PC-9 (cell line): ENCODE results near the gene SH3PXD2A. TPM values are rescaled to one million over a fixed set of nuclear protein-coding genes. Genes with fewer than 3 reads are reported as not detected.

Experiments used
- BruUV-seq: library from RNA; stranded (reverse); fragments of 400-500 nt; replicated peaks from 2 replicates; lab custom pipeline; 2021; lab: Mats Ljungman, UMichigan
- CTCF ChIA-PET: fragments of 300-600 bp; sonication (Branson Sonifier 250); formaldehyde crosslinking; loops from one replicate; lab custom pipeline; 2022; ENCODE audit warnings: antibody characterized with exemption; lab: Charles Lee
- POLR2A ChIA-PET: fragments of 300-600 bp; sonication (Branson Sonifier 250); formaldehyde crosslinking; loops from one replicate; lab custom pipeline; 2022; ENCODE audit warnings: antibody characterized with exemption; ENCODE audit not compliant: unreplicated experiment; lab: Charles Lee
- DNase-seq, 2 experiments: peaks; one replicate each; pipeline versions ENCODE4 v3.0.0 to v3.0.0-alpha.2; 2015 to 2022; ENCODE audit warnings: mixed read lengths in 1 of 2
- H2AFZ ChIP-seq: fragments of 200-600 bp; sonication (generic); 2 replicates; pipeline ENCODE4 v1.8.1; 2017; ENCODE audit warnings: antibody characterized with exemption
- H3F3A ChIP-seq: fragments of 200-600 bp; sonication (generic); 2 replicates; pipeline ENCODE4 v1.8.1; 2017; ENCODE audit warnings: antibody characterized with exemption, mild to moderate bottlenecking, low read depth; ENCODE audit not compliant: insufficient read depth
- H3K27ac ChIP-seq: fragments of 200-600 bp; sonication (generic); 2 replicates; pipeline ENCODE4 v1.6.1; 2016; ENCODE audit warnings: mixed run types
- H3K27me3 ChIP-seq: fragments of 200-600 bp; sonication (generic); 2 replicates; pipeline ENCODE4 v1.6.1; 2016; ENCODE audit warnings: low read depth, mixed run types; ENCODE audit not compliant: insufficient read depth
- H3K36me3 ChIP-seq: fragments of 200-600 bp; sonication (generic); 2 replicates; pipeline ENCODE4 v1.6.1; 2016; ENCODE audit warnings: low read depth, mixed run types
- H3K4me1 ChIP-seq: fragments of 200-600 bp; sonication (generic); replicated peaks from 2 replicates; pipeline ENCODE4 v1.6.1; 2016; ENCODE audit warnings: mixed run types; ENCODE audit not compliant: insufficient read depth
- H3K4me2 ChIP-seq: fragments of 200-600 bp; sonication (generic); 2 replicates; pipeline ENCODE4 v1.6.1; 2017; ENCODE audit warnings: mixed run types
- H3K4me3 ChIP-seq: fragments of 200-600 bp; sonication (generic); 2 replicates; pipeline ENCODE4 v1.6.1; 2016; ENCODE audit warnings: mixed run types
- H3K79me2 ChIP-seq: fragments of 200-600 bp; sonication (generic); 2 replicates; pipeline ENCODE4 v1.6.1; 2017; ENCODE audit warnings: low read depth, mixed run types
- H3K9me2 ChIP-seq: fragments of 200-600 bp; sonication (generic); 2 replicates; pipeline ENCODE4 v1.8.1; 2017; ENCODE audit warnings: mild to moderate bottlenecking; ENCODE audit not compliant: insufficient read depth
- H3K9me3 ChIP-seq: fragments of 200-600 bp; sonication (generic); 2 replicates; pipeline ENCODE4 v1.8.1; 2016; ENCODE audit warnings: low read depth; ENCODE audit not compliant: insufficient read depth
- H4K20me1 ChIP-seq: fragments of 200-600 bp; sonication (generic); 2 replicates; pipeline ENCODE4 v1.8.1; 2017; ENCODE audit not compliant: insufficient read depth
- CTCF ChIP-seq: fragments of 200-600 bp; sonication (generic); conservative IDR thresholded peaks from 2 replicates; pipeline ENCODE4 v1.6.1; 2017; ENCODE audit warnings: mixed run types, antibody characterized with exemption, mild to moderate bottlenecking, moderate library complexity
- EZH2 ChIP-seq: fragments of 200-600 bp; sonication (generic); IDR thresholded peaks from 2 replicates; pipeline ENCODE4 v1.8.0; 2017; ENCODE audit warnings: antibody characterized with exemption, low read depth
- intact Hi-C: fragments of 100-400 bp; cut with micrococcal nuclease; formaldehyde crosslinking; loops from one replicate; pipeline ENCODE4 v1.10.0; 2022; ENCODE audit not compliant: unreplicated experiment
- total RNA-seq: library from RNA; stranded (reverse); gene quantifications from 2 replicates; pipeline ENCODE4 v1.2.3, GENCODE V29; 2021

SH3PXD2A gene
- total RNA-seq, 1 experiment from 2014 or later = 12.5 TPM

GRCh38 chr10:103836273-103836672 lies 19.1 kb downstream of the SH3PXD2A start:
- ChIA-PET POLR2A (no interaction called here), CTCF (no interaction called here)
- intact Hi-C loops = no loop called here
- H3K9me3 ChIP-seq = no peaks in the 10 kb centered on the region
- H3F3A ChIP-seq = no peaks in the 10 kb centered on the region
- no peak for DNase-seq
- H3K79me2 ChIP-seq = no peaks in the 10 kb centered on the region
- H3K4me1 ChIP-seq = no peaks in the 10 kb centered on the region
- no peak overlapping the region for H2AFZ ChIP-seq
- no peaks in the 10 kb centered on the region for H3K9me2 ChIP-seq
- no TSS peak for BruUV-seq
- H3K27me3 ChIP-seq = no peaks in the 10 kb centered on the region
- H3K36me3 ChIP-seq = no peaks in the 10 kb centered on the region
- no peak overlapping the region for H3K4me2 ChIP-seq
- H3K27ac ChIP-seq = no peak overlapping the region
- TF ChIP-seq CTCF (no peak), EZH2 (no peak)
- H3K4me3 ChIP-seq = no peak overlapping the region
- no peaks in the 10 kb centered on the region for H4K20me1 ChIP-seq

- DNase-seq = no peak
- no peak overlapping the region for H3K4me2 ChIP-seq
- CTCF ChIA-PET = no interaction called here
Measured at GRCh38 chr10:103835096-103836050, 20.0 kb downstream of the SH3PXD2A start.

GRCh38 chr10:103834436-103835095 lies 20.8 kb downstream of the SH3PXD2A start:
- Histone ChIP-seq H2AFZ (no peak overlapping the region), H3K27me3 (no peaks in the 10 kb centered on the region), H3K9me2 (no peaks in the 10 kb centered on the region), H3K4me3 (no peak overlapping the region), H3K79me2 (no peaks in the 10 kb centered on the region), H3K4me1 (no peaks in the 10 kb centered on the region), H3K36me3 (no peaks in the 10 kb centered on the region), H4K20me1 (no peaks in the 10 kb centered on the region), H3K27ac (no peak overlapping the region), H3K9me3 (no peaks in the 10 kb centered on the region), H3K4me2 (no peak overlapping the region), H3F3A (no peaks in the 10 kb centered on the region)
- no peak for DNase-seq
- POLR2A ChIA-PET = no interaction called here
- TF ChIP-seq CTCF (no peak), EZH2 (no peak)
- CTCF ChIA-PET = no interaction called here
- intact Hi-C loops = no loop called here
- BruUV-seq = no TSS peak

More at GRCh38 chr10:103835096-103836050, 20.0 kb downstream of the SH3PXD2A start:
- no peaks in the 10 kb centered on the region for H3K27me3 ChIP-seq
- no peaks in the 10 kb centered on the region for H3K4me1 ChIP-seq
- no peak overlapping the region for H3K27ac ChIP-seq
- intact Hi-C loops = no loop called here
- no peaks in the 10 kb centered on the region for H4K20me1 ChIP-seq
- H3K36me3 ChIP-seq = no peaks in the 10 kb centered on the region
- no peaks in the 10 kb centered on the region for H3K79me2 ChIP-seq
- H3K9me2 ChIP-seq = no peaks in the 10 kb centered on the region
- no peaks in the 10 kb centered on the region for H3K9me3 ChIP-seq
- no peak overlapping the region for H2AFZ ChIP-seq
- BruUV-seq = no TSS peak
- TF ChIP-seq CTCF (no peak), EZH2 (no peak)
- no peaks in the 10 kb centered on the region for H3F3A ChIP-seq
- POLR2A ChIA-PET = no interaction called here
- no peak overlapping the region for H3K4me3 ChIP-seq
